ENCODE data around the gene TOPBP1. TPM values are rescaled to one million over a fixed set of nuclear protein-coding genes. Genes with fewer than 3 reads are reported as not detected.

The TOPBP1 gene
- total and polyA plus RNA-seq, 8 donors, result 5.5 to 78.1 (median 43.0) TPM

DNA sequence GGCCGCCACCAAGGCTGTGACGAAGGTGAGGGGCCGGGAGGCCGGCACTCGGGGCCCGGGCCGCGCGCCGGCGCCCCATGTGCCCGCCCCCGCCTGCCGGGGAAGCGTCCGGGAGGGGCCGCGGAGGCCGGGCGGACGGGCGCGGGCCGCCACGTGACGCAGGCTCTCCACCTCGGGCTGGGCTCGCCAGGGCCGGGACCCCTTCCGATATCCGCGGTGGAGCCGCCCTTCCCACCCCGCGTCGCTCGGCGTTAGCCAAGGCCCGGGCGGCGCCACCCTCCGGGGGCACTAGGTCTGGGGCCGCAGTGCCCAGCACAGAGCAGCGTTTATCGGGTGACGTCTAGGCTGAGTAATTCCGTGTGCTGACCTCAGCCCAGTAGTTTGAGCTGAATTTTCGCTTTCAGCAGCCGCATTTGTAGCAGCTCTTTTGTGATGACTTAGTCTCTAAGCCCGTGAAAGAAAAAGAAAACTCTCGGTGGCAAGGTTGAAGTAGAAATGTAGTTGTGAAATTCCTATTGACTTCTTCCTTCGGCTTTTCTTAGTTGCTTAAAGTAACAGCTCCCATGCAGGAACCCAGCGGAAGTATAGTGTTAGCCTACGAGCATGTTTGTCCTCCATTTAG lies 87.4 kb downstream of the TOPBP1 start:
- 0 to 1% (median 0%) methylated on average over 11 to 54 of the region's 54 CpGs for WGBS, 5 donors
- Histone ChIP-seq H3K4me1 (peaks cover 36 to 81% (median 49%) of the 10 kb centered on the region in 4 donors), H3K27me3 (no peaks in the 10 kb centered on the region), H3K36me3 (peaks cover under 1 to 40% (median 34%) of the 10 kb centered on the region in 4 donors), H3K4me3 (peak overlapping the region; percentile 66 to 80 (median 70)), H3K9me3 (no peaks in the 10 kb centered on the region), H3K27ac (peak overlapping the region; percentile 91 to 99 (median 97))
- TF ChIP-seq, protein P1, sequence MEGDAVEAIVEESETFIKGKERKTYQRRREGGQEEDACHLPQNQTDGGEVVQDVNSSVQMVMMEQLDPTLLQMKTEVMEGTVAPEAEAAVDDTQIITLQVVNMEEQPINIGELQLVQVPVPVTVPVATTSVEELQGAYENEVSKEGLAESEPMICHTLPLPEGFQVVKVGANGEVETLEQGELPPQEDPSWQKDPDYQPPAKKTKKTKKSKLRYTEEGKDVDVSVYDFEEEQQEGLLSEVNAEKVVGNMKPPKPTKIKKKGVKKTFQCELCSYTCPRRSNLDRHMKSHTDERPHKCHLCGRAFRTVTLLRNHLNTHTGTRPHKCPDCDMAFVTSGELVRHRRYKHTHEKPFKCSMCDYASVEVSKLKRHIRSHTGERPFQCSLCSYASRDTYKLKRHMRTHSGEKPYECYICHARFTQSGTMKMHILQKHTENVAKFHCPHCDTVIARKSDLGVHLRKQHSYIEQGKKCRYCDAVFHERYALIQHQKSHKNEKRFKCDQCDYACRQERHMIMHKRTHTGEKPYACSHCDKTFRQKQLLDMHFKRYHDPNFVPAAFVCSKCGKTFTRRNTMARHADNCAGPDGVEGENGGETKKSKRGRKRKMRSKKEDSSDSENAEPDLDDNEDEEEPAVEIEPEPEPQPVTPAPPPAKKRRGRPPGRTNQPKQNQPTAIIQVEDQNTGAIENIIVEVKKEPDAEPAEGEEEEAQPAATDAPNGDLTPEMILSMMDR (IDR thresholded peaks at IDR 0.05), result no peak
- peak; percentile 33 to 80 (median 69) for TF ChIP-seq POLR2AphosphoS5 (IDR thresholded peaks at IDR 0.05)
- intact Hi-C loops (cut with DNase I; ENCODE audit: low total_unique reads), result no loop called here
- DNase-seq, result peak; percentile 76 to 93

DNA sequence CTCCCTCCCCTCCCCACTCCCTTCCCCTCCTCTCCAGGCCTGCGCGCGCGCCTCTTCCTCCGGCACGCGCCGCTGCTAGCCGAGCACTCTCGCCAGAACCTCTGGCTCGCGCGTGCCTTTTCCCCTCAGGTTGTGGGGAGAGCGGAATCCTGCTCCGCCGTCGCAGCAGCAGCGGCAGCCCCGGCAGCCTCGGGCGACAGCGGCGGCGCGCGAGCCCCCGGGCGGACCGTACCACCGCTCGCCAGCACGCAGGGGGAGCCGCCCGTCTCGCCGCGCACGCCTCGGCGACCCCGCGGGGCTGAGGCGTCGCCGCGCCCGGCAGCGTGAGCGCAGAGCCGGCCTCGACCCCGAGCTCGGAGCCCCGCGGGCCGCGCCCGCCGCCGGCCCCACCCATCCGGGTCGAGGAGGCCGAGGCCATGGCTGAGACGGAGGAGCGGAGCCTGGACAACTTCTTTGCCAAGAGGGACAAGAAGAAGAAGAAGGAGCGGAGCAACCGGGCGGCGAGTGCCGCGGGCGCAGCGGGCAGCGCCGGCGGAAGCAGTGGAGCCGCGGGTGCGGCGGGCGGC lies 88.0 kb downstream of the TOPBP1 start, which contains the start of gene CDV3:
TSS of gene CDV3 (plus strand) at position 58 of the 566 bp plus-strand sequence. CDS start at position 417, 359 bp downstream.
- peaks cover 0 to 33% (median 28%) of the 10 kb centered on the region in 4 donors for H3K36me3 ChIP-seq
- DNase-seq, result no peak
- H3K4me3 ChIP-seq, result peak within 1 kb of the TSS; percentile 66 to 80 (median 70)
- peak within 1 kb of the TSS; percentile 91 to 99 (median 97) for H3K27ac ChIP-seq
- H3K4me1 ChIP-seq, result peaks cover 33 to 81% (median 44%) of the 10 kb centered on the region in 4 donors
- 0 to 1% (median 1%) methylated on average over 11 to 81 of the region's 81 CpGs for WGBS, 5 donors
- TF ChIP-seq, protein P1 (IDR thresholded peaks at IDR 0.05), result no peak
- TF ChIP-seq POLR2AphosphoS5 (IDR thresholded peaks at IDR 0.05) (peak; percentile 75 to 98 (median 96)), POLR2A (IDR thresholded peaks at IDR 0.05) (peak in 1 of 4 donors; percentile 57), EP300 (IDR thresholded peaks at IDR 0.05) (no peak)
- intact Hi-C loops (cut with DNase I; ENCODE audit: low total_unique reads), result no loop called here
- H3K27me3 ChIP-seq, result no peaks in the 10 kb centered on the region
- H3K9me3 ChIP-seq, result no peaks in the 10 kb centered on the region

DNA sequence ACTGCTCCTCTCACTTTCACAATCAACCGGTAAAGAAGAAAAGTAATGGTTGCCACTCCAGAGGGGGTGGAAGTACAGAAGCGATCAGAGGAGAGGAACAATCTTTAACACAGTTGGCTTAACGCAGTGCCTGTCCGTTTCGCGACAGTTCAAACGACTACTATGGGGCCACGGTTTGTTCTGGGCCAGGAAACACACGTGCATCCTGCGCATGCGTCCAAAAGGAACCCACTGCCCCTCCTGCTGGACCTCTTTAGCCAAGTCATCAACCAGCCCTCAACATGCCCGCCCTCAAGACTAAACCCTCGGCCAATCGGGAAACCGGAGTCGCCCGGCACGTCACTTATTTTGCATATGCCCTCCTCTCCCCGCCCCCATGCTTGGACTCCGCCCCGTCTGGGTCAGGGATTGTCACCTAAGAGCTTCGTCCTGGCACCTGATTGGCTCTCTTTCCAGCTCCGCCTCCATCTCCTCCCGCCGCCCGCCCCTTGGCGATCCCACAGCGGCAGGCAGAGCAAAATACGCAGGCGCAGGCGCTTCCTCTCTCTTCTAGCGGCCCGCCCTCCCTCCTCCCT lies 88.6 kb downstream of the TOPBP1 start:
- H3K36me3 ChIP-seq, result peaks cover 0 to 27% (median 22%) of the 10 kb centered on the region in 4 donors
- intact Hi-C loops (cut with DNase I; ENCODE audit: low total_unique reads), result no loop called here
- TF ChIP-seq EP300 (IDR thresholded peaks at IDR 0.05) (no peak), POLR2AphosphoS5 (IDR thresholded peaks at IDR 0.05) (peak; percentile 66 to 84 (median 73)), POLR2A (IDR thresholded peaks at IDR 0.05) (peak in 1 of 4 donors; percentile 45)
- TF ChIP-seq, protein P1 (IDR thresholded peaks at IDR 0.05), result peak in 2 of 7 experiments; percentile 11 to 22
- 0 to 1% (median 1%) methylated on average over 30 to 33 of the region's 33 CpGs for WGBS, 5 donors
- peak overlapping the region; percentile 91 to 99 (median 97) for H3K27ac ChIP-seq
- H3K9me3 ChIP-seq, result no peaks in the 10 kb centered on the region
- peaks cover 28 to 81% (median 42%) of the 10 kb centered on the region in 4 donors for H3K4me1 ChIP-seq
- peak overlapping the region; percentile 66 to 80 (median 70) for H3K4me3 ChIP-seq
- peak; percentile 100 for DNase-seq
- H3K27me3 ChIP-seq, result no peaks in the 10 kb centered on the region
